Ascending aorta (tissue), 2 donors: ENCODE data around the gene RAP1A. TPM values are rescaled to one million over a fixed set of nuclear protein-coding genes. Genes with fewer than 3 reads are reported as not detected.

Source experiments
- DNase-seq, 2 donors: peaks; one replicate each; pipeline ENCODE4 v3.0.0-alpha.2; 2019; ENCODE audit warnings: low spot score in 2 of 2
- H3K27ac ChIP-seq, 2 donors: fragments of 200-600 bp; sonication (generic); one replicate each; pipeline ENCODE4 v1.5.1; 2016 to 2017; ENCODE audit warnings: mild to moderate bottlenecking in 1 of 2
- H3K27me3 ChIP-seq: fragments of 200-600 bp; sonication (generic); one replicate; pipeline ENCODE4 v1.5.1; 2017
- H3K36me3 ChIP-seq, 2 donors: fragments of 200-600 bp; sonication (generic); one replicate each; pipeline ENCODE4 v1.5.1; 2016
- H3K4me1 ChIP-seq, 2 donors: fragments of 200-600 bp; sonication (generic); one replicate each; pipeline ENCODE4 v1.5.1; 2016 to 2017; ENCODE audit warnings: mild to moderate bottlenecking in 1 of 2
- H3K4me3 ChIP-seq, 2 donors: fragments of 200-600 bp; sonication (generic); one replicate each; pipeline ENCODE4 v1.5.1; 2016 to 2017; ENCODE audit warnings: mild to moderate bottlenecking in 1 of 2
- H3K9me3 ChIP-seq, 2 donors: fragments of 200-600 bp; sonication (generic); one replicate each; pipeline ENCODE4 v1.5.1; 2016
- intact Hi-C: fragments of 100-400 bp; cut with DNase I; formaldehyde crosslinking; loops from one replicate; pipeline ENCODE4 v1.15.1; 2023
- total RNA-seq: library from RNA; depleted of rRNA; stranded (reverse); fragments of >200 nt; gene quantifications from one replicate; pipeline ENCODE4 v1.1.0, GENCODE V29; 2016
- TF ChIP-seq, protein P1 (sequence below), 3 experiments: fragments of 200-600 bp in 2 of 3; fragments of 450-650 bp in 1 of 3; sonication (generic) in 2 of 3; IDR thresholded peaks; one replicate each; pipeline ENCODE4 v1.5.1; 2016 to 2019; ENCODE audit warnings: antibody characterized with exemption in 3 of 3, mild to moderate bottlenecking in 1 of 3, moderate library complexity in 1 of 3

The RAP1A gene
- total RNA-seq, 1 donor from 2014 or later: 44.1 TPM

- DNase-seq: no peak
- intact Hi-C loops: loop anchor here (1.0 kb wide), 2 partner anchors 148 to 175 kb away; no protein-coding TSS in a partner anchor
- no peaks in the 10 kb centered on the region for H3K27me3 ChIP-seq
- H3K36me3 ChIP-seq: no peaks in the 10 kb centered on the region
- no peak overlapping the region for H3K4me3 ChIP-seq
- TF ChIP-seq, protein P1, sequence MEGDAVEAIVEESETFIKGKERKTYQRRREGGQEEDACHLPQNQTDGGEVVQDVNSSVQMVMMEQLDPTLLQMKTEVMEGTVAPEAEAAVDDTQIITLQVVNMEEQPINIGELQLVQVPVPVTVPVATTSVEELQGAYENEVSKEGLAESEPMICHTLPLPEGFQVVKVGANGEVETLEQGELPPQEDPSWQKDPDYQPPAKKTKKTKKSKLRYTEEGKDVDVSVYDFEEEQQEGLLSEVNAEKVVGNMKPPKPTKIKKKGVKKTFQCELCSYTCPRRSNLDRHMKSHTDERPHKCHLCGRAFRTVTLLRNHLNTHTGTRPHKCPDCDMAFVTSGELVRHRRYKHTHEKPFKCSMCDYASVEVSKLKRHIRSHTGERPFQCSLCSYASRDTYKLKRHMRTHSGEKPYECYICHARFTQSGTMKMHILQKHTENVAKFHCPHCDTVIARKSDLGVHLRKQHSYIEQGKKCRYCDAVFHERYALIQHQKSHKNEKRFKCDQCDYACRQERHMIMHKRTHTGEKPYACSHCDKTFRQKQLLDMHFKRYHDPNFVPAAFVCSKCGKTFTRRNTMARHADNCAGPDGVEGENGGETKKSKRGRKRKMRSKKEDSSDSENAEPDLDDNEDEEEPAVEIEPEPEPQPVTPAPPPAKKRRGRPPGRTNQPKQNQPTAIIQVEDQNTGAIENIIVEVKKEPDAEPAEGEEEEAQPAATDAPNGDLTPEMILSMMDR (IDR thresholded peaks at IDR 0.05): peak; percentile 47 to 61 (median 49)
- no peak overlapping the region for H3K27ac ChIP-seq
- no peaks in the 10 kb centered on the region for H3K9me3 ChIP-seq
- H3K4me1 ChIP-seq: peaks cover 0 to 36% of the 10 kb centered on the region in 2 donors
These were observed 36.8 kb downstream of the RAP1A start for GRCh38 chr1:111656086-111657017.

GRCh38 chr1:111658622-111659021, 39.0 kb downstream of the RAP1A start:
- H3K36me3 ChIP-seq: no peaks in the 10 kb centered on the region
- no peak overlapping the region for H3K27ac ChIP-seq
- TF ChIP-seq, protein P1 (IDR thresholded peaks at IDR 0.05): no peak
- H3K4me1 ChIP-seq: peaks cover 0 to 36% of the 10 kb centered on the region in 2 donors
- intact Hi-C loops: no loop called here
- no peak for DNase-seq
- no peaks in the 10 kb centered on the region for H3K9me3 ChIP-seq
- no peak overlapping the region for H3K4me3 ChIP-seq
- H3K27me3 ChIP-seq: no peaks in the 10 kb centered on the region

DNA sequence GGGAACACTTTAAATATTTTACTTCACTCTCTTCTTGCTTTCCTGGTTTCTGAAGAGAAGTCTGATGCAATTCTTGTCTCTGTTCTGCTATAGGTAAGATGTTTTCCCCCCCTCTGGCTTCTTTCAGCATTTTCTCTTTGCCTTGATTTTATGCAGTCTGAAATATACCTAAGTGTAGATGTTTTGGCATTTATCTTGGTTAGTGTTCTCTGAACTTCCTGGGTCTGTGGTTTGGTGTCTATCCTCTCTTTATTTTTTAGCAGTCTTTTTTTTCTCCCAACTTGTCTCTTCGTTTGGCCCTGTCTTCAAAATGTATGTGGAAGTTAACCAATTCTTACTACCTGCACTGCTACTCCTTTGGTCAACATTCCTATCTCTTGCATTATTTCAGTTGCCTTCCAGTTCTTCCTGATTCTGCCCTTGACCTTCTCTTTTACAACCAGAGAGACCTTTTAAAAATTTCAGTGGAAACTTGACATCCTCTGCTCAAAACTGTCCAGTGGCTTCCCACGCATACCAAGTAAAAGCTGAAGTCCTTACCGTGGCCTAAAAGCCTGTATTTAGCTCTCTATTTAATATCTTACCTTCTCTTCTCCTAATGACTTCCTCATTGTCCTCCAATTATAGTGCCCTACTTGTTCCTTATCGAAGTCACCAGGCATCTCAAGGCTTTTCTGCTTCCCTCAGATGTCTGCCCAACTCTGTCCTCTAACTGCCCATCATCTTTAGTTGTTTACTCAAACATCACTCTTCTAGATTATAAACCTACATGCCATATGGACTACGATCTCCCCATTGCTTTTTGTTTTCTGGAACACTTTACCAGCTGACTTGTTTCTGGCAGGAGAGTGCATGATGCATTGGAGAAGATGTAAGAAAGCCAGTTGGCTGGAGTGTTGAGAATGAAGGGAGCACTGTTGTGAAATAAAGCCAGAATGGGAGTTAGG, 40.9 kb downstream of the RAP1A start:
- TF ChIP-seq, protein P1 (IDR thresholded peaks at IDR 0.05): no peak
- H3K27me3 ChIP-seq: no peaks in the 10 kb centered on the region
- no peaks in the 10 kb centered on the region for H3K9me3 ChIP-seq
- peaks cover 0 to 33% of the 10 kb centered on the region in 2 donors for H3K4me1 ChIP-seq
- no peaks in the 10 kb centered on the region for H3K36me3 ChIP-seq
- DNase-seq: no peak
- intact Hi-C loops: no loop called here
- peak overlapping the region in 1 of 2 donors; percentile 6 for H3K27ac ChIP-seq
- no peak overlapping the region for H3K4me3 ChIP-seq

- no peak for DNase-seq
- Histone ChIP-seq H3K4me1 (peaks cover 0 to 20% of the 10 kb centered on the region in 2 donors), H3K36me3 (peaks cover 0 to 4% of the 10 kb centered on the region in 2 donors), H3K9me3 (no peaks in the 10 kb centered on the region), H3K4me3 (no peak overlapping the region), H3K27ac (peak overlapping the region in 1 of 2 donors; percentile 21), H3K27me3 (no peaks in the 10 kb centered on the region)
- TF ChIP-seq, protein P1 (IDR thresholded peaks at IDR 0.05): no peak
- intact Hi-C loops: no loop called here
These were observed 45.1 kb downstream of the RAP1A start for GRCh38 chr1:111664652-111665051.

DNA sequence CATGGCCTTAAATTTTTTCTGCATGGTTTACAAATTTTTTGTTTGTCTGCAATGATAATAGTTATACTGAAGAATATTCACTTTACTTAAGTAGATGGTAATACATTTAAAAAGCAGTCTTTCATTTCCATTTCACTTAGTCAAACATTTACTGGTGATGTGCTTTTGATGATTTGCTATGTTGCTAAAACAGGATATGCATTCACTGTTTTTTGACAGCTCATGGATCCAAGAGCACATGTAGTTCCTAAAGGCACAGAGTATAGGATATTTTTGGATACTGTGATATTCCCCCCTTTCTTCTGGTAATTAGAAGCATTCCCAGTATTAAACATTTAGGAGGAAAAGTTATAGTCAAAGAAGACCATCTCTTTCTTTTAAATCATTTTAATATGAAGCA, 45.9 kb downstream of the RAP1A start:
- no peaks in the 10 kb centered on the region for H3K9me3 ChIP-seq
- no peaks in the 10 kb centered on the region for H3K27me3 ChIP-seq
- TF ChIP-seq, protein P1 (IDR thresholded peaks at IDR 0.05): no peak
- intact Hi-C loops: no loop called here
- peaks cover 0 to 16% of the 10 kb centered on the region in 2 donors for H3K4me1 ChIP-seq
- DNase-seq: no peak
- H3K4me3 ChIP-seq: no peak overlapping the region
- H3K36me3 ChIP-seq: peaks cover 0 to 4% of the 10 kb centered on the region in 2 donors
- H3K27ac ChIP-seq: no peak overlapping the region
